Naive B cell (primary cell): ENCODE measurements around the gene DDX24. TPM values are rescaled to one million over a fixed set of nuclear protein-coding genes. Genes with fewer than 3 reads are reported as not detected.
A peak's percentile ranks its signal among the peaks of the same experiment; 100 is the strongest.

Source experiments
- ATAC-seq, 2 donors: fragments of 150-1000 bp; cut with Tn5 transposase; 2 replicates each; pipeline ENCODE4 v1.10.0; 2021; ENCODE audit warnings: low read depth in 2 of 2, mild to moderate bottlenecking in 2 of 2, moderate library complexity in 2 of 2
- DNase-seq: peaks from one replicate; pipeline ENCODE4 v3.0.0; 2022
- H3K27ac Mint-ChIP-seq, 6 donors: one replicate each; pipeline ENCODE4 v1.8.0; 2020 to 2022; ENCODE audit warnings: mild to moderate bottlenecking in 6 of 6, mixed read lengths in 6 of 6, moderate library complexity in 5 of 6, inconsistent platforms in 2 of 6
- H3K27me3 Mint-ChIP-seq, 3 donors: one replicate each; pipeline ENCODE4 v1.8.0; 2021 to 2022; ENCODE audit warnings: mixed read lengths in 3 of 3, mild to moderate bottlenecking in 1 of 3
- H3K36me3 Mint-ChIP-seq, 2 donors: one replicate each; pipeline ENCODE4 v1.8.0; 2020 to 2022; ENCODE audit warnings: mixed read lengths in 2 of 2, inconsistent platforms in 1 of 2, mild to moderate bottlenecking in 1 of 2
- H3K4me1 Mint-ChIP-seq, 3 donors: one replicate each; pipeline ENCODE4 v1.8.0; 2020 to 2022; ENCODE audit warnings: mixed read lengths in 3 of 3, inconsistent platforms in 1 of 3, mild to moderate bottlenecking in 1 of 3, moderate library complexity in 1 of 3
- H3K4me3 Mint-ChIP-seq, 8 donors: one replicate each; pipeline ENCODE4 v1.8.0; 2020 to 2022; ENCODE audit warnings: mild to moderate bottlenecking in 8 of 8, mixed read lengths in 8 of 8, moderate library complexity in 8 of 8, inconsistent platforms in 2 of 8
- H3K9me3 Mint-ChIP-seq, 7 donors: one replicate each; pipeline ENCODE4 v1.8.0; 2020 to 2022; ENCODE audit warnings: mixed read lengths in 7 of 7, mild to moderate bottlenecking in 5 of 7, inconsistent platforms in 2 of 7, moderate library complexity in 1 of 7
- polyA plus RNA-seq, 6 donors: library from polyadenylated mRNA; unstranded; fragments of 300-500 nt; fragmentation: Illumina TruSeq; gene quantifications; one replicate each; pipeline ENCODE4 v1.2.3, GENCODE V29; 2021; ENCODE audit warnings: low read depth in 6 of 6

The DDX24 gene, protein sequence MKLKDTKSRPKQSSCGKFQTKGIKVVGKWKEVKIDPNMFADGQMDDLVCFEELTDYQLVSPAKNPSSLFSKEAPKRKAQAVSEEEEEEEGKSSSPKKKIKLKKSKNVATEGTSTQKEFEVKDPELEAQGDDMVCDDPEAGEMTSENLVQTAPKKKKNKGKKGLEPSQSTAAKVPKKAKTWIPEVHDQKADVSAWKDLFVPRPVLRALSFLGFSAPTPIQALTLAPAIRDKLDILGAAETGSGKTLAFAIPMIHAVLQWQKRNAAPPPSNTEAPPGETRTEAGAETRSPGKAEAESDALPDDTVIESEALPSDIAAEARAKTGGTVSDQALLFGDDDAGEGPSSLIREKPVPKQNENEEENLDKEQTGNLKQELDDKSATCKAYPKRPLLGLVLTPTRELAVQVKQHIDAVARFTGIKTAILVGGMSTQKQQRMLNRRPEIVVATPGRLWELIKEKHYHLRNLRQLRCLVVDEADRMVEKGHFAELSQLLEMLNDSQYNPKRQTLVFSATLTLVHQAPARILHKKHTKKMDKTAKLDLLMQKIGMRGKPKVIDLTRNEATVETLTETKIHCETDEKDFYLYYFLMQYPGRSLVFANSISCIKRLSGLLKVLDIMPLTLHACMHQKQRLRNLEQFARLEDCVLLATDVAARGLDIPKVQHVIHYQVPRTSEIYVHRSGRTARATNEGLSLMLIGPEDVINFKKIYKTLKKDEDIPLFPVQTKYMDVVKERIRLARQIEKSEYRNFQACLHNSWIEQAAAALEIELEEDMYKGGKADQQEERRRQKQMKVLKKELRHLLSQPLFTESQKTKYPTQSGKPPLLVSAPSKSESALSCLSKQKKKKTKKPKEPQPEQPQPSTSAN
- 100 to 1,000 TPM in 5 of 6 donors, 10 to 100 TPM in 1; 90.3 to 213 (median 177) TPM for polyA plus RNA-seq

DNA sequence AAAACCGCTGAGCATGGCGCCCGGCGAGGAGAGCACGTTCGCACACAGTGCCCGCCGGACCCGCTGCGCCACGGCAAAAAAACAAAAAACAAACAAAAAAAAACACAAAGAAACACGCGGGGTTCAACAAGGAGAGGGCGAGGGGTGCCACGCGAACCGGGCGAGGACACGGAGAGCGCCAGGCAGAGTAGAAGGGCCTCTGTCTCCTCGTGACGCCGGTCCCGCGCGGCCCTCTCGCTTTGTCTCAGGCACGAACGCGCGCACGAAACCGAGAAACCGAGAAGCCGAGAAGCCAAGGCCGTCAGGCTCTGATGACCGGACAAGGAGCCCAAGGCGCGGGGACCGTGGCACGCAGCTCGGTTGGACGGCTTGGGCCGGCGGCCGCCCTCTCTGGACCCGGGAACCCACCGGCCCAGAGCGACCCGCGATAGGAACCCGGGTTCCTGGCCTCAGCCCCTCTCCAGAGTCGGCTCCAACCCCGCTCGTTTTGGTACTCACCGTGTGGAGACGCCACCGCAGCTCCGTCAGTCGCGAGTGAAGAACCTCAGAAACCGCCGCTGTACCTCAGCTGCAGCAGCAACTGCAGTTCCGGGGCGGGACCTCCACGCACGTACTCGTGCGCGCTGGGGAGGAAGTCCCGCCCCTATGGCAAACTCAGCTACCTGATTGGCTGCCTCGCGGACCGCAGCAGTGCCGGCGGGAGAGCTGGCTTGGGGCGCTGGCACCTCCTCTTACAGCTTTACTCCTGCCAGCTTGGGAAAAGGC, at the start of gene DDX24, which contains the start of gene IFI27L1:
TSS of gene DDX24 (minus strand) at position 582 of the 765 bp plus-strand sequence. CDS start 1,460 bp downstream, outside the sequence.
TSS of gene IFI27L1 (plus strand) at position 690 of the 765 bp plus-strand sequence. CDS start 15,628 bp downstream, outside the sequence.
- Mint-ChIP-seq H3K4me3 (peak within 1 kb of the TSS; percentile 98 to 100 (median 100)), H3K27me3 (no peaks in the 10 kb centered on the region), H3K4me1 (peaks cover 28 to 55% (median 40%) of the 10 kb centered on the region in 3 donors), H3K36me3 (peaks cover 21 to 25% of the 10 kb centered on the region in 2 donors), H3K9me3 (peaks cover 0 to 2% (median 0%) of the 10 kb centered on the region in 7 donors), H3K27ac (peak within 1 kb of the TSS; percentile 98 to 100 (median 99))
- DNase-seq, result peak; percentile 96
- ATAC-seq, result peak; percentile 93

DNA sequence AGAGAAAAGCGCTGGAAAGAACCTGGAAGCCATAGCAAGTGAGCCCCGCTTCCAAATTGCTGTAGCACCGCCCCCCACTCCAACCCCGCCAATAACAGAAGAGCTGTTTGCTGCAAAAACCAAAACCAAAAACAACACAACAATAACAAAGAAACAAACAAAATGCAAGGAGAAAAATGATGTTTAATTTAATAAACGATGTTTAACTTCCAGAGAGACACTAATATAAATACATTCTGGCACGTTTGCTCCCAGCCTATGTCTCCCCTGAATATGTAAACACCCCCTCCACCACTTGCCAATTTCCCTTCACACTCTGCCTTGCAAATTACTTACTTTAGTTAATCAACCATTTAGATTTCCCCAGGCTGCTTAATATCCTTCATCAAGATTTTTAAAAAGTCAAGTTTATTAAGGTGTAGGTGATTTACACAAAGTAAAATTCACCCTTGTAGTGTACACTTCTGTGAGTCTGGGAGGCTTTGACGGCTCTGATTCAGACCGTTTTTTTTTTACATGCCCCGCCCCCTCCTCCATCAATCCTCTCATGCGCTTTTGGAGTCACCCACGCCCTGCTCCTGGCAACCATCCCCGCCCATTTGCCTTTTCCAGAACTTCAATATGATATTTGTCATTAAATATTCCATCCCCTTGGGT, 48.9 kb upstream of the DDX24 start:
- DNase-seq, result peak; percentile 7
- peaks cover 2 to 9% (median 7%) of the 10 kb centered on the region in 3 donors for H3K27me3 Mint-ChIP-seq
- H3K4me3 Mint-ChIP-seq, result peak overlapping the region; percentile 87 to 97 (median 93)
- H3K36me3 Mint-ChIP-seq, result peaks cover 0 to 2% of the 10 kb centered on the region in 2 donors
- ATAC-seq, result peak in 1 of 2 donors; percentile 26
- peaks cover 0 to 3% (median under 1%) of the 10 kb centered on the region in 7 donors for H3K9me3 Mint-ChIP-seq
- H3K27ac Mint-ChIP-seq, result peak overlapping the region in 5 of 6 donors; percentile 49 to 94 (median 76)
- peaks cover 19 to 22% (median 20%) of the 10 kb centered on the region in 3 donors for H3K4me1 Mint-ChIP-seq

DNA sequence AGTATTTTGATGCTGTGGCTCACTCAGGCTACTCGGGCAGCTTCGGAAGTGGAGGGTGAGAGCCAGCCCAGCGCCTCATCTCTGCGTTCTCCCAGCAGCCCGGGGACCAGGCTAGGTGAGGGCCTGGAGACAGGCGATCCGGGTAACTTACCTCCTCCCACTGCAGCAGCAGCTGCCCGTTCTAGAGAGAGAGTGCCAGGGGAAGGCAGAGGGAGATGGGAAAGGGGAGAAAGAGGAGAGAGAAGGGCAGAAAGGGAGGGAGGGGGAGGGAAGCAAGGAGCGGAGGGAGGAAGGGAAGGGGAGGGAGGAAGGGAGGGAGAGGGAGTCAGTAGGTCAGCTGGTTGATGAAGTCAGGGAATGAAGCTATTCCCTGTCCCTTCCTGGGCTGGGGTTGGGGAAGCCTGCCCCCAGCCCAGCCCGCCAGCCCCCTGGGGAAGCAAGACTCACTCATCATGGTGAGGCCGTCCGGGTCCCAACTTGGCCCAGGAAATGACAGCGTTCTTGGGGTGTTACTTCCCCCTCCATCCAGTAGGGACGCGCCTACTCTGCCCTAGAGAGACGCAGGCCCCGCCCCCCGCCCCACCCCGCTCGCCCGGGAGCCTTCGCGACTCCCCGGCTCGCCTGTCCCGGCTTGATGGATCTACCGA, 48.2 kb upstream of the DDX24 start, which contains the start of gene IFI27L2:
TSS of gene IFI27L2 (minus strand) at position 494 of the 647 bp plus-strand sequence. CDS start at position 454, 40 bp downstream.
- ATAC-seq (peak; percentile 95 to 96), DNase-seq (peak; percentile 52)
- Mint-ChIP-seq H3K4me1 (peaks cover 19 to 22% (median 20%) of the 10 kb centered on the region in 3 donors), H3K4me3 (peak within 1 kb of the TSS; percentile 87 to 97 (median 93)), H3K9me3 (no peaks in the 10 kb centered on the region), H3K27me3 (peaks cover 0 to 5% (median 5%) of the 10 kb centered on the region in 3 donors), H3K36me3 (no peaks in the 10 kb centered on the region), H3K27ac (peak within 1 kb of the TSS in 5 of 6 donors; percentile 49 to 94 (median 85))

DNA sequence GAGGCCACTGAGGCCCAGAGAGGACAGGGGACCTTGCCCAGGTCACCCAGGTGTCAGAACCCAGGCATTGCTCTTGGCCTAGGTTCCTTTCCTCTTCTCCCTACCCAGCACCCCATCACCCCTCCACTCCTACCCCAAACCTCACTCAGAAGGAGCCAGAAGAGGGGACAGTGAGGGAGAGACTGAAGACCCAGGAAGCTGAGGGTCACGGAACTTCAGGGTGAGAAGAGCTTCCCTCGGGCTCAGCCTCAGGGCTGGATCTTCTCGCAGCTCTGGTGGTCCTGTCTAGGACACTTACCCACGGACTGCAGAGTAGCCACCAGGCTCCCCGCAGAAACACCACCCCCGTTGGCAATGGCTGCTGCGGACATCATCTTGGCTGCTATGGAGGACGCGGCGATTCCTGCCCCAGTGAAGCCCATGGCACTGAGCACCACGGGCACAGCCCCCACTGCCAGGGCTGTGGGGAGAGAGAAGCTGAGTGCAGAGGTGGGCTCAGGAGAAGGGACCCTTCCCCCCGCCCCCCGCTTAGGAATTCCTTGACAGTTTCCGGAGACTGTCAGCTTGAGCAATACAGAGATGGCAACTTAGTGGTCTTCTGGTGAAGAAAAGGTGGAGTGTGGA, 47.3 kb upstream of the DDX24 start:
- Mint-ChIP-seq H3K36me3 (no peaks in the 10 kb centered on the region), H3K4me1 (peaks cover 19 to 22% (median 20%) of the 10 kb centered on the region in 3 donors), H3K27ac (peak overlapping the region in 3 of 6 donors; percentile 4 to 85 (median 24)), H3K9me3 (peaks cover 0 to 2% (median 0%) of the 10 kb centered on the region in 7 donors), H3K4me3 (peak overlapping the region; percentile 87 to 97 (median 93)), H3K27me3 (peaks cover 0 to 5% (median 0%) of the 10 kb centered on the region in 3 donors)
- DNase-seq (no peak), ATAC-seq (no peak)

DNA sequence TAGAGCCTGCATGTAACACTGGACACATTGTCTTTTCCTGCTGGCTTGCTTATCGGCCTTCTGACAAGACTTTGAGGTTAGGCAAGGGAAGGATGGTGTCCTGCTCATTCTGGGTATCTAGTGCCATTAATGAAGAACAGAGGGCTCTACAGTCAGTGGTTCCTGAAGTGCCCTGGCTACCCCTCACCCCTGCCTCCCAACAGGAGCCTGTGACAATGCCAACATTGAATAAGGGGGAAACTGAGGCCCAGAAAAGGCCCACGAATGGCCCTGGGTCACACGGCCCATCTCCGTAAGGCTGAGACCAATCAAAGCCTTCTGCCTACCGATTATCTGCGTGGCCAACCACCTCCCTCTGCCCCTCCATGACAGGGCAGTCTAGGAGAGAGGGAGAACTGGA, 46.3 kb upstream of the DDX24 start:
- no peak overlapping the region for H3K27ac Mint-ChIP-seq
- H3K36me3 Mint-ChIP-seq, result peaks cover 0 to 6% of the 10 kb centered on the region in 2 donors
- H3K4me3 Mint-ChIP-seq, result peak overlapping the region in 3 of 8 donors; percentile 57 to 93 (median 92)
- peaks cover 3 to 5% (median 3%) of the 10 kb centered on the region in 3 donors for H3K27me3 Mint-ChIP-seq
- H3K9me3 Mint-ChIP-seq, result peaks cover 0 to 10% (median 7%) of the 10 kb centered on the region in 7 donors
- DNase-seq (no peak), ATAC-seq (no peak)
- peaks cover 19 to 22% (median 20%) of the 10 kb centered on the region in 3 donors for H3K4me1 Mint-ChIP-seq

DNA sequence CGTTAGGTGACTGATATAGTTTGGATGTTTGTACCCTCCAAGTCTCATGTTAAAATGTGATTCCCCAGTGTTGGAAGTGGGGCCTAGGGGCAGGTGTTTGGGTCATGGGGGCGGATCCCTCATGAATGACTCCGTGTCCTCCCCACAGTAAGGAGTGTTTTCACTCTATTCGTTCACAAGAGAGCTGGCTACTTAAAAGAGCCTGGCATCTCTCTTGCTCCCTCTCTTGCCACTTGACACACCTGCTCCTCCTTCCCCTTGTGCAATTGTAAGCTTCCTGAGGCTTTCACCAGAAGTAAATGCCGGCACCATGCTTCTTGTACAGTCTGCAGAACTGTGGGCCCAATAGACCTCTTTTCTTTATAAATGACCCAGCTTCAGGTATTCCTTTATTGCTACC, 45.8 kb upstream of the DDX24 start:
- peak overlapping the region in 1 of 8 donors; percentile 92 for H3K4me3 Mint-ChIP-seq
- peaks cover 19 to 22% (median 20%) of the 10 kb centered on the region in 3 donors for H3K4me1 Mint-ChIP-seq
- H3K9me3 Mint-ChIP-seq, result peaks cover 2 to 14% (median 10%) of the 10 kb centered on the region in 7 donors
- DNase-seq, result no peak
- peaks cover 0 to 9% of the 10 kb centered on the region in 2 donors for H3K36me3 Mint-ChIP-seq
- H3K27me3 Mint-ChIP-seq, result peaks cover 0 to 11% (median 9%) of the 10 kb centered on the region in 3 donors
- no peak overlapping the region for H3K27ac Mint-ChIP-seq
- no peak for ATAC-seq

DNA sequence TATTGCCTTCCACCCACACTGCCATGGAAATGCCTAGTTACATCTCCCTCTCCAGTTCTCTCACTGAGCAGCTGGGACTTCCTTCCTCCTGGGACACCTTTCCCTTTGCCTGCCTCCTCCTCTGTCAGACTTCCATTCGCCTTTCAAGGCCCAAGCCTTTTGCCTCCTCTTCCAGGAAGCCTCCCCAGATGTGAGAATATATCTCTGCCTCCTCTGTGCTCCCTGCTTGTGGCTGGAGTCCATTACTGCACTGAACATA, 45.3 kb upstream of the DDX24 start:
- Mint-ChIP-seq H3K9me3 (peaks cover 2 to 19% (median 10%) of the 10 kb centered on the region in 7 donors), H3K27ac (no peak overlapping the region), H3K4me3 (peak overlapping the region in 1 of 8 donors; percentile 1), H3K4me1 (peaks cover 19 to 22% (median 20%) of the 10 kb centered on the region in 3 donors), H3K36me3 (peaks cover 0 to 11% of the 10 kb centered on the region in 2 donors), H3K27me3 (peaks cover 2 to 15% (median 13%) of the 10 kb centered on the region in 3 donors)
- DNase-seq, result no peak
- no peak for ATAC-seq

DNA sequence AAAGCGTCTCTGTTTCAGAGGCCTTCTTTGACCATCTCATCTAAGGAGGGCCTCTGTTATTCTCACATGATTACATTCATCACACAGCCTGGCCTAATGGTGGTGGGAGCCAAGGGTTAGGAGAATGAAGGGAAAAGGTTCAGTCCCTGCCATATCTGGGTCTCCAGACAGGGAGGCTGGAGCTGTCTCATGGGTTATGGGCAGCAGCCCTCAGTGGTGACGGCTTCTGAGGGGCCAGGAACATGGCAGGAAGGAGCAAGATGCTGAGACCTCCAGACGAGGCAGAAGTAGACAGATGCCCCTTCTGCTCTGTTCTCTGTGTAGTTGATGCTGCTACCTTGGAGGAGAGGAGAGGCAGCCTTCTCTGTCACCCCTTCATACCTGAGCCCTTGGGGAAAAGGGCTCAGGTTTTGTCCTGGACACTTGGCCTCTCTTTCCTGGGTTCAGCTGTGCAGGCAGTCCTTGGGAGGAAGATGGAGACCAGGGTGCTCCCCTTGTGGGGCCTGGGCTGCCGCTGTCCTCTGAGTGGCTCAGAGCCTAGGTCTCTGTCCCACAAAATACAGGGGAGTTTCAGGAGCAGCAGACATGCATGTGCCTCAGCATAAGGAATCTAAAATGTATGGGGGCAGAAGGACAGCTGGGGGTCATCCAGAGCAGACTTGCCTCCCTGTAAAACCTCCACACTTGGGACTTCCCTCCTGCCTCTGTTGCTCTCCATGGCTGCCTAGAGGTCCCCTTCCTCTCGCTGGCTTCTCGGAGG, 44.8 kb upstream of the DDX24 start:
- H3K27ac Mint-ChIP-seq, result peak overlapping the region in 1 of 6 donors; percentile 54
- peaks cover 7 to 20% (median 18%) of the 10 kb centered on the region in 3 donors for H3K27me3 Mint-ChIP-seq
- peaks cover 3 to 16% of the 10 kb centered on the region in 2 donors for H3K36me3 Mint-ChIP-seq
- no peak for ATAC-seq
- no peak for DNase-seq
- H3K9me3 Mint-ChIP-seq, result peaks cover 4 to 24% (median 12%) of the 10 kb centered on the region in 7 donors
- H3K4me1 Mint-ChIP-seq, result peaks cover 19 to 22% (median 20%) of the 10 kb centered on the region in 3 donors
- peak overlapping the region in 1 of 8 donors; percentile 27 for H3K4me3 Mint-ChIP-seq

DNA sequence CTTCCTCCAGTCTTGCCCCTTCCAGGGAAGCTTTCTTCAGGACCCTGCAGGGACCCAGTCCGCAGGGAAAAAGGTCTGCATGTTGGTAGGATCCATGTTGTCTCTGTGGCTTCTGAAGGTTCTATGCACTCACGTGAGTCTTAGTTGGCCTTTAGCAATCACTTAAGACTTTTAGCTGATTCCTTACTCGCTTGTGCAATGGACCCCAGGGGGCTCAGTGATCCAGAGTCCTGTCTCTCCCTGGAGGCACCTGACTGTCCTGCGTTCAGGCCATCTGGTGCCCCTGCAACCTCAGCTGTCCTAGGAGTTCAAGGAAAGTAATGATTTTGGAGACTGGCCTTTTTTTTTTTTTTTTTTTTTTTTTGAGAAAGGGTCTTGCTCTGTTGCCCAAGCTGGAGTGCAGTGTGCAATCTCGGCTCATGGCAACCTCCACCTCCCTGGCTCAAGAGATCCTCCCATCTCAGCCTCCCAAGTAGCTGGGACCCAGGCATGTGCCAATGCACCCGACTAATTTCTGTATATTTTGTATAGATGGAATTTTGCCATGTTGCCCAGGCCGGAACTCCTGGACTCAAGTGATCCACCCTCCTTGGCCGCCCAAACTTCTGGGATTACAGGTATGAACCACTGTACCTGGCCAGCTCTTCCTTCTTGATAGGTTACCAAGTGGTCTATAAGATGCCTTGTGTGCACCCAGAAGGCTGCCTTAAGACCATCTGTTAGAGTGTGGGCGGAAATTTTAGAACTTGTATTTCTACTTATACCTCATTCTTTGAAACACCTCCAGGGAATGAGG, 43.8 kb upstream of the DDX24 start:
- Mint-ChIP-seq H3K4me3 (peak overlapping the region in 1 of 8 donors; percentile 48), H3K27ac (no peak overlapping the region), H3K27me3 (peaks cover 13 to 29% (median 25%) of the 10 kb centered on the region in 3 donors), H3K4me1 (peaks cover 13 to 15% (median 15%) of the 10 kb centered on the region in 3 donors), H3K9me3 (peaks cover 11 to 34% (median 16%) of the 10 kb centered on the region in 7 donors), H3K36me3 (peaks cover 7 to 24% of the 10 kb centered on the region in 2 donors)
- ATAC-seq (no peak), DNase-seq (no peak)

DNA sequence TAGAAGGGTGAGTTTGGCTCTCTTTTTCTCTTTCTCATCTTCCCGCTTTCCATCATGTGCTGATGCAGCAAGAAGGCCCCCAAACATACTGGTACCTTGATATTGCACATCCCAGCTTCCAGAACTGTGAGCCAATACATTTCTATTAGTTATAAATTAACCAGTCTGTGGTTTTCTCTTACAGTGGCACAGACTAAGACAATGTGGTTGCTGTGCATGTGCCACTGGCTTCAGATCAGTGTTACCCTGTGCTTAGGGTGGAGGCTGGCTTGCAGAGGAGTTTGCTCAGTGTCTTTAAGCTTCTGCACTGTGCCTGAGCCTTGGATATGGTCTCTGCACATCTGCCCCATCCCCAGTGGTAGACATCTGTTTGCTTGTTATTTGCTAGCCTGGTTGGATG, 42.9 kb upstream of the DDX24 start:
- no peak overlapping the region for H3K4me3 Mint-ChIP-seq
- H3K4me1 Mint-ChIP-seq, result peaks cover 5 to 7% (median 6%) of the 10 kb centered on the region in 3 donors
- ATAC-seq (no peak), DNase-seq (no peak)
- no peak overlapping the region for H3K27ac Mint-ChIP-seq
- peaks cover 7 to 29% of the 10 kb centered on the region in 2 donors for H3K36me3 Mint-ChIP-seq
- peaks cover 12 to 41% (median 19%) of the 10 kb centered on the region in 7 donors for H3K9me3 Mint-ChIP-seq
- H3K27me3 Mint-ChIP-seq, result peaks cover 13 to 37% (median 25%) of the 10 kb centered on the region in 3 donors
